Natural killer cell (primary cell): ENCODE measurements around the gene FLYWCH1. TPM values are rescaled to one million over a fixed set of nuclear protein-coding genes. Genes with fewer than 3 reads are reported as not detected.

Experiments used
- ATAC-seq, 3 donors: fragments of 150-1000 bp in 2 of 3; fragments of 200-7000 bp in 1 of 3; cut with Tn5 transposase; 1 replicate in 1 of 3; 2 replicates in 2 of 3; pipeline ENCODE4 v1.10.0; 2021; ENCODE audit warnings: mild to moderate bottlenecking in 2 of 3, moderate library complexity in 2 of 3
- DNase-seq, 2 donors: peaks; one replicate each; pipeline versions ENCODE4 v3.0.0 to v3.0.0-alpha.2; 2013 to 2021; ENCODE audit warnings: mixed read lengths in 1 of 2
- H3K27ac ChIP-seq: one replicate; pipeline ENCODE4 v1.5.1; 2013; ENCODE audit warnings: mild to moderate bottlenecking, low read length
- H3K27me3 ChIP-seq: one replicate; pipeline ENCODE4 v1.6.1; 2013; ENCODE audit warnings: low read length; ENCODE audit not compliant: control insufficient read depth, insufficient read depth
- H3K36me3 ChIP-seq: one replicate; pipeline ENCODE4 v1.6.1; 2013; ENCODE audit warnings: low read length; ENCODE audit not compliant: control insufficient read depth, insufficient read depth
- H3K4me1 ChIP-seq: one replicate; pipeline ENCODE4 v1.6.1; 2013; ENCODE audit warnings: low read length; ENCODE audit not compliant: control insufficient read depth, insufficient read depth
- H3K4me3 ChIP-seq: one replicate; pipeline ENCODE4 v1.5.1; 2013; ENCODE audit warnings: low read length
- H3K9me3 ChIP-seq: one replicate; pipeline ENCODE4 v1.6.1; 2013; ENCODE audit warnings: low read length; ENCODE audit not compliant: control insufficient read depth, insufficient read depth
- H3K27ac Mint-ChIP-seq, 2 donors: one replicate each; pipeline ENCODE4 v1.8.0; 2022; ENCODE audit warnings: mild to moderate bottlenecking in 2 of 2, mixed read lengths in 2 of 2, moderate library complexity in 1 of 2
- H3K27me3 Mint-ChIP-seq, 2 donors: one replicate each; pipeline ENCODE4 v1.8.0; 2022; ENCODE audit warnings: low read depth in 2 of 2, mixed read lengths in 2 of 2
- H3K36me3 Mint-ChIP-seq: one replicate; pipeline ENCODE4 v1.8.0; 2022; ENCODE audit warnings: mixed read lengths
- H3K4me1 Mint-ChIP-seq, 2 donors: one replicate each; pipeline ENCODE4 v1.8.0; 2022; ENCODE audit warnings: mixed read lengths in 2 of 2
- H3K4me3 Mint-ChIP-seq: one replicate; pipeline ENCODE4 v1.8.0; 2022; ENCODE audit warnings: mild to moderate bottlenecking, moderate library complexity, mixed read lengths
- H3K9me3 Mint-ChIP-seq, 2 donors: one replicate each; pipeline ENCODE4 v1.8.0; 2022; ENCODE audit warnings: mixed read lengths in 2 of 2
- WGBS: methylation state at CpG from one replicate; pipeline ENCODE4 v1.1.7; 2013; ENCODE audit warnings: missing lambda C conversion rate; ENCODE audit not compliant: insufficient coverage; 5-methylcytosine and 5-hydroxymethylcytosine counted together
- intact Hi-C: fragments of 100-400 bp; cut with micrococcal nuclease; formaldehyde crosslinking; loops from one replicate; pipeline ENCODE4 v1.14.2; 2022
- total RNA-seq, 4 donors: library from RNA; stranded (reverse); fragments of 120-200 nt in 1 of 4; gene quantifications; one replicate each; pipeline versions ENCODE4 v1.2.3 to v1.2.4, GENCODE V29; 2013 to 2022
- TF ChIP-seq, protein P1 (sequence below): fragments of 200-600 bp; IDR thresholded peaks from one replicate; pipeline ENCODE4 v1.8.0; 2022; ENCODE audit warnings: antibody characterized with exemption

Gene FLYWCH1
- total RNA-seq, 3 donors from 2014 or later (not counting 1 experiment from before 2014, with no cell fraction given) = 85.1 to 148 (median 130) TPM

DNA sequence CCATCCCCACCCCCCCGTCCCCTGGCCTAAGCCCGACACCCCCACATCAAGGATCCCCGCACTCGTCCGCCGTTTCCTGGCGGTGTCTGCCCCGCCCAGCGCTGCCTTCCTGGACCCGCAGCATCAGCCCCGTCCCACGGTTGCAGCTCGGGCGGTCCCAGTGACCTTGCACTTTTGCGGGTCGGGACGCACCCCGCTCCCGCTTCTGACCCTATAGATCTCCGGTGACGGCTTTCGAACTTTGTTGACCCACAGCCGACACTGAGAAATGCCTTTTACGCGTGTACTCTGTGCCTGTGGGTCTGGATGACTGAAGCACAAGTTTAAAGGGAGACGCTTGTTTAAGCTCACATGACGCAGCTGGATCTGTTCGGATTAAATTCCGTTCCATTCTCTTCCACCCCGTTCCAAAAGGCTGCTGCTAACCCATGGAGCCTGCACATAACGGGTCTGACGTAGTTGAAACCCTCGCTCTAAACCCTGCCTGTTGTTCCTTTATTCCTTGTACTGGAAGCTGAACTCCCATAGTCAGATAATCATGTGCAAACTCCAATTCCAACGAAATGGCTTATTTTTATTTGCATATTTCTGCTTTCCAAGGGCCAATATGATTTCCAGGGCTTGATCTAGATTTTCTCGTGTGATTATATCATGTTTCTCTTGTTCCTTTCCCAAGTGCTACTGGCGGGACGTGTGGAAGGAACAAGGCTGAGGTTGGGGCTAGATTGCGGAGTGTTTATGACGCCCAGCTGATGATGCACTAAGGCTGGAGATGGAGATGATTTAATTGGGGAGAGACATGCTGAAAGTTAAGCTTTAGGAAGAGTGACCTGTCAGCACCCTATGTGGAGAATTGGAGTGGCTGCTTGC, 834 bp downstream of the FLYWCH1 start:
- intact Hi-C loops = loop anchor here (5.0 kb wide), 1 partner anchor 45 kb away; no protein-coding TSS in a partner anchor
- H3K27me3 Mint-ChIP-seq = no peaks in the 10 kb centered on the region
- peak overlapping the region; percentile 81 for H3K4me3 ChIP-seq

DNA sequence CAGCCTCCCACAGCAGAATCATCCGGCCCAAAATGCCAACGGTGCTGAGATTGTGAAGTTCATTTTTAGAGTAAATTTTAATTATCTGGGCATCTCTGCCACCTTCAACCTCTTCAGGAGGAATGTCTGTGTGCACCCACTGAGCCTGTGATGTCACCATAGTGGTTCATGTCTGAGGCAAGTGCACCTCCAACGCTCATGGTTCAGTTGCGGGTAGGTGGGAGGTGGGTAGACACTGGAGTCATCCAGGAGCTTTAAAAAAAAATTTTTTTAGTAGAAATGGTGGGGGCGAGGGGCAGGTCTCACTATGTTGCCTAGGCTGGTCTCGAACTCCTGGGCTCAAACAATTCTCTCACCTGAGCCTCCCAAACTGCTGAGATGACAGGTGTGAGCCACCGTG, 1.9 kb downstream of the FLYWCH1 start:
- H3K4me3 ChIP-seq = no peak overlapping the region
- H3K4me1 Mint-ChIP-seq = peaks cover 17 to 19% of the 10 kb centered on the region in 2 donors
- WGBS = 88% methylated on average over 7 of the region's 7 CpGs
- intact Hi-C loops = loop anchor here (5.0 kb wide), 1 partner anchor 46 kb away; no protein-coding TSS in a partner anchor
- H3K27ac Mint-ChIP-seq = peak overlapping the region in 1 of 2 donors; percentile 95
- no peak overlapping the region for H3K27ac ChIP-seq
- TF ChIP-seq, protein P1, sequence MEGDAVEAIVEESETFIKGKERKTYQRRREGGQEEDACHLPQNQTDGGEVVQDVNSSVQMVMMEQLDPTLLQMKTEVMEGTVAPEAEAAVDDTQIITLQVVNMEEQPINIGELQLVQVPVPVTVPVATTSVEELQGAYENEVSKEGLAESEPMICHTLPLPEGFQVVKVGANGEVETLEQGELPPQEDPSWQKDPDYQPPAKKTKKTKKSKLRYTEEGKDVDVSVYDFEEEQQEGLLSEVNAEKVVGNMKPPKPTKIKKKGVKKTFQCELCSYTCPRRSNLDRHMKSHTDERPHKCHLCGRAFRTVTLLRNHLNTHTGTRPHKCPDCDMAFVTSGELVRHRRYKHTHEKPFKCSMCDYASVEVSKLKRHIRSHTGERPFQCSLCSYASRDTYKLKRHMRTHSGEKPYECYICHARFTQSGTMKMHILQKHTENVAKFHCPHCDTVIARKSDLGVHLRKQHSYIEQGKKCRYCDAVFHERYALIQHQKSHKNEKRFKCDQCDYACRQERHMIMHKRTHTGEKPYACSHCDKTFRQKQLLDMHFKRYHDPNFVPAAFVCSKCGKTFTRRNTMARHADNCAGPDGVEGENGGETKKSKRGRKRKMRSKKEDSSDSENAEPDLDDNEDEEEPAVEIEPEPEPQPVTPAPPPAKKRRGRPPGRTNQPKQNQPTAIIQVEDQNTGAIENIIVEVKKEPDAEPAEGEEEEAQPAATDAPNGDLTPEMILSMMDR = no peak
- H3K36me3 Mint-ChIP-seq = no peaks in the 10 kb centered on the region
- peak overlapping the region; percentile 95 for H3K4me3 Mint-ChIP-seq
- no peak for ATAC-seq
- peaks cover 9% of the 10 kb centered on the region for H3K36me3 ChIP-seq
- no peaks in the 10 kb centered on the region for H3K9me3 Mint-ChIP-seq
- no peaks in the 10 kb centered on the region for H3K27me3 Mint-ChIP-seq
- H3K4me1 ChIP-seq = peaks cover 19% of the 10 kb centered on the region
- no peak for DNase-seq
- H3K9me3 ChIP-seq = no peaks in the 10 kb centered on the region
- H3K27me3 ChIP-seq = no peaks in the 10 kb centered on the region

More for the DNA sequence above, 834 bp downstream of the FLYWCH1 start:
- TF ChIP-seq, protein P1 = no peak
- Histone ChIP-seq H3K9me3 (no peaks in the 10 kb centered on the region), H3K27ac (peak overlapping the region; percentile 44), H3K27me3 (no peaks in the 10 kb centered on the region), H3K36me3 (peaks cover 9% of the 10 kb centered on the region), H3K4me1 (peaks cover 19% of the 10 kb centered on the region)
- peak; percentile 38 to 58 for DNase-seq
- H3K4me3 Mint-ChIP-seq = peak overlapping the region; percentile 95
- peak; percentile 12 to 38 (median 21) for ATAC-seq
- no peaks in the 10 kb centered on the region for H3K36me3 Mint-ChIP-seq
- no peaks in the 10 kb centered on the region for H3K9me3 Mint-ChIP-seq
- WGBS = 10% methylated on average over 38 of the region's 39 CpGs
- peaks cover 17 to 19% of the 10 kb centered on the region in 2 donors for H3K4me1 Mint-ChIP-seq
- peak overlapping the region; percentile 81 to 95 for H3K27ac Mint-ChIP-seq

DNA sequence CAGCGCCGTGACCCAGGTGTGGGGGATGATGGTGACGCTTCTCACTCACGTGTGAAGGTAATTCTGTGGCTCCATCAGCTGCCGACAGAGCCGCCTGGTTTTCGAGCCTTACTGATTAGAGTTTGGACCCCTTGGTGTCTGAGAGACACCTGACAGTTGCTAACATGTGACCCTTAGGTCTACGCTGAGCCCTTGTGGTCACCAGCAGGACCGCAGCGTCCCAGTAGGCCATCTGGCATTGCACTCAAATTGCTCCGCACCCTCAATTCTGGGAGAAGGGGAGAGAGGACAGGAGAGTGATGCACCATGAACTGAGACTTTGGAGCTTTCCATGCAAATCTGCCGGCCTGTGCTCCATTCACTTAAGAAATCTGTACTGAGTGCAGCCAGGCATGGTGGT, 2.5 kb downstream of the FLYWCH1 start:
- WGBS = 88% methylated on average over 12 of the region's 12 CpGs
- Histone ChIP-seq H3K4me1 (peaks cover 19% of the 10 kb centered on the region), H3K27ac (no peak overlapping the region), H3K27me3 (no peaks in the 10 kb centered on the region), H3K4me3 (no peak overlapping the region), H3K9me3 (no peaks in the 10 kb centered on the region), H3K36me3 (peaks cover 9% of the 10 kb centered on the region)
- Mint-ChIP-seq H3K4me3 (peak overlapping the region; percentile 59), H3K4me1 (peaks cover 17 to 19% of the 10 kb centered on the region in 2 donors), H3K27ac (no peak overlapping the region), H3K36me3 (no peaks in the 10 kb centered on the region), H3K9me3 (no peaks in the 10 kb centered on the region), H3K27me3 (no peaks in the 10 kb centered on the region)
- TF ChIP-seq, protein P1 = no peak
- intact Hi-C loops = loop anchor here (5.0 kb wide), 1 partner anchor 47 kb away; no protein-coding TSS in a partner anchor
- ATAC-seq = no peak
- no peak for DNase-seq
